ENCODE results near the gene AKAP14.
"Not testable (repeated sequence)": the region's sequence is repeated elsewhere in the genome, so short reads cannot be mapped to it uniquely, and the experiment has no call there.

Gene AKAP14

DNA sequence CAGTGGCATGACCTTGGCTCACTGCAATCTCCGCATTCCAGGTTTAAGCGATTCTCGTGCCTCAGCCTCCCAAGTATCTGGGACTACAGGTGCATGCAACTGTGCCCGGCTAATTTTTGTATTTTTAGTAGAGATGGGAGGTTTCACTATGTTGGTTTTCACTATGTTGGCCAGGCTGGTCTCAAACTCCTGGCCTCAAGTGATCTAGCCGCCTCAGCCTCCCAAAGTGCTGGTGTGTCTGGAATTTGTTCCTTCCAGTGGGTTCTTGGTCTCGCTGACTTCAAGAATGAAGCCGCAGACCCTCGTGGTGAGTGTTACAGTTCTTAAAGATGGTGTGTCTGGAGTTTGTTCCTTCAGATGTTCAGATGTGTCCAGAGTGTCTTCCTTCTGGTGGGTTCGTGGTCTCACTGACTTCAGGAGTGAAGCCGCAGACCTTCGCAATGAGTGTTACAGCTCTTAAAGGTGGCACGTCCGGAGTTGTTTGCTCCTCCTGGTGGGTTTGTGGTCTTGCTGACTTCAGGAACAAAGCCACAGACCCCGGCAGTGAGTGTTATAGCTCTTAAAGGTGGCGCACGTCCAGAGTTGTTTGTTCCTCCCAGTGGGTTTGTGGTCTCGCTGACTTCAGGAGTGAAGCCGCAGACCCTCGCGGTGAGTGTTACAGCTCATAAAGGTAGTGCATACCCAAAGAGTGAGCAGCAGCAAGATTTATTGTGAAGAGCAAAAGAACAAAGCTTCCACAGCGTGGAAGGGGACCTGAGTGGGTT, 60.3 kb downstream of the AKAP14 start:
- H4K91ac ChIP-seq (ENCODE audit: low read depth, low read length, poor library complexity); H3K4me2 ChIP-seq (ENCODE audit: insufficient read depth, low read length, poor library complexity, severe bottlenecking); H4K8ac ChIP-seq (ENCODE audit: low read depth, low read length); H3K9me3 ChIP-seq (replicated peaks in 1 of 2; ENCODE audit: control insufficient read depth in 2 of 2, insufficient read depth in 1 of 2, low read depth in 1 of 2, low read length in 2 of 2); H3K14ac ChIP-seq (ENCODE audit: low read length); H3K4me3 ChIP-seq (ENCODE audit: low read length in 2 of 2); H3K4ac ChIP-seq (ENCODE audit: low read length); H3K9ac ChIP-seq (ENCODE audit: low read depth, low read length, poor library complexity); H2BK120ac ChIP-seq (ENCODE audit: low read depth, low read length); H3K23ac ChIP-seq (ENCODE audit: low read depth, low read length, poor library complexity); H3K27me3 ChIP-seq (ENCODE audit: control insufficient read depth in 3 of 3, insufficient read depth in 3 of 3, low read depth in 1 of 3, low read length in 3 of 3); H2BK5ac ChIP-seq (ENCODE audit: low read length); H2AK5ac ChIP-seq (ENCODE audit: low read depth, low read length); H2BK15ac ChIP-seq (ENCODE audit: low read length); H3K4me1 ChIP-seq (ENCODE audit: control insufficient read depth in 2 of 2, insufficient read depth in 1 of 2, low read depth in 1 of 2, low read length in 2 of 2); H3K36me3 ChIP-seq (replicated peaks in 1 of 2; ENCODE audit: control insufficient read depth in 2 of 2, insufficient read depth in 2 of 2, low read length in 2 of 2); H3K79me1 ChIP-seq (ENCODE audit: low read depth, low read length); H3K27ac ChIP-seq (replicated peaks; ENCODE audit: low read length); H2BK12ac ChIP-seq (ENCODE audit: low read length); H3K18ac ChIP-seq (ENCODE audit: low read length); DNase-seq (ENCODE audit: low spot score); H2AFZ ChIP-seq (ENCODE audit: low read length): not testable (repeated sequence)
- no CpG with 5 or more reads among the region's 21 CpGs for WGBS, 2 donors (ENCODE audit: extremely low coverage in 2 of 2, insufficient read length in 2 of 2, insufficient replicate concordance in 1 of 2)

DNA sequence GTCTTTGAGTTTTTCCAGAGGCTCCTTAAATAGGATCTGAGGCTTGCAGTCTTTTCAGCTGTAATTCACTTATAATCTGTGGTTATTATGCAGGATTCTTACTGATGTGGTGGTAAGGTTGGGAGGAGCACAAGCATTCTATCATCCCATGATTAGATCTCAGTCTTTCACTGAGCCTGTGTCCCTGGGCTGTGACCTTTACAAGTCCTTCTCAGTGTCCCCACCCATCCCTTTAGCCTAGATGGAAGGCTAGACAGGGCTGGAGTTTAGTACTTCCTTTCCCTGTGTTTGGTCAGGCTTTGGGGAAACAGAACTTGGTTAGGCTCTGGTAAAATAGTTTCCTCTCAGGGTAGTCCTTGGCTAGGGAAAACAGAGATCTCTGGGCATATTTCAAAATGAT, 64.9 kb downstream of the AKAP14 start:
- no peak for DNase-seq (ENCODE audit: low spot score)
- Histone ChIP-seq H3K23ac (ENCODE audit: low read depth, low read length, poor library complexity) (no peak overlapping the region), H3K4me2 (ENCODE audit: insufficient read depth, low read length, poor library complexity, severe bottlenecking) (no peak overlapping the region), H3K4me1 (ENCODE audit: control insufficient read depth in 2 of 2, insufficient read depth in 1 of 2, low read depth in 1 of 2, low read length in 2 of 2) (no peaks in the 10 kb centered on the region), H3K27ac (replicated peaks; ENCODE audit: low read length) (no peak overlapping the region), H2AK5ac (ENCODE audit: low read depth, low read length) (no peak overlapping the region), H3K14ac (ENCODE audit: low read length) (no peak overlapping the region), H3K4ac (ENCODE audit: low read length) (no peak overlapping the region), H2BK12ac (ENCODE audit: low read length) (no peak overlapping the region), H2BK5ac (ENCODE audit: low read length) (no peak overlapping the region), H3K9me3 (replicated peaks in 1 of 2; ENCODE audit: control insufficient read depth in 2 of 2, insufficient read depth in 1 of 2, low read depth in 1 of 2, low read length in 2 of 2) (no peaks in the 10 kb centered on the region), H3K79me1 (ENCODE audit: low read depth, low read length) (no peaks in the 10 kb centered on the region), H2BK15ac (ENCODE audit: low read length) (no peak overlapping the region), H3K27me3 (ENCODE audit: control insufficient read depth in 3 of 3, insufficient read depth in 3 of 3, low read depth in 1 of 3, low read length in 3 of 3) (no peaks in the 10 kb centered on the region), H3K18ac (ENCODE audit: low read length) (no peak overlapping the region), H4K8ac (ENCODE audit: low read depth, low read length) (no peak overlapping the region), H2AFZ (ENCODE audit: low read length) (no peak overlapping the region), H2BK120ac (ENCODE audit: low read depth, low read length) (no peak overlapping the region), H4K91ac (ENCODE audit: low read depth, low read length, poor library complexity) (no peak overlapping the region), H3K36me3 (replicated peaks in 1 of 2; ENCODE audit: control insufficient read depth in 2 of 2, insufficient read depth in 2 of 2, low read length in 2 of 2) (no peaks in the 10 kb centered on the region), H3K4me3 (ENCODE audit: low read length in 2 of 2) (no peak overlapping the region), H3K9ac (ENCODE audit: low read depth, low read length, poor library complexity) (no peak overlapping the region)

GRCh38 chrX:119966837-119967236, 71.1 kb downstream of the AKAP14 start:
- no CpG with 5 or more reads among the region's 1 CpG for WGBS, 2 donors (ENCODE audit: extremely low coverage in 2 of 2, insufficient read length in 2 of 2, insufficient replicate concordance in 1 of 2)
- not testable (repeated sequence) for H2AK5ac ChIP-seq (ENCODE audit: low read depth, low read length); H3K36me3 ChIP-seq (replicated peaks in 1 of 2; ENCODE audit: control insufficient read depth in 2 of 2, insufficient read depth in 2 of 2, low read length in 2 of 2); H2BK12ac ChIP-seq (ENCODE audit: low read length); H3K18ac ChIP-seq (ENCODE audit: low read length); H2BK120ac ChIP-seq (ENCODE audit: low read depth, low read length); H3K14ac ChIP-seq (ENCODE audit: low read length); H3K23ac ChIP-seq (ENCODE audit: low read depth, low read length, poor library complexity); H4K8ac ChIP-seq (ENCODE audit: low read depth, low read length); H3K79me1 ChIP-seq (ENCODE audit: low read depth, low read length); H3K9ac ChIP-seq (ENCODE audit: low read depth, low read length, poor library complexity); DNase-seq (ENCODE audit: low spot score); H2AFZ ChIP-seq (ENCODE audit: low read length); H4K91ac ChIP-seq (ENCODE audit: low read depth, low read length, poor library complexity); H2BK15ac ChIP-seq (ENCODE audit: low read length); H2BK5ac ChIP-seq (ENCODE audit: low read length); H3K4ac ChIP-seq (ENCODE audit: low read length); H3K27ac ChIP-seq (replicated peaks; ENCODE audit: low read length); H3K4me3 ChIP-seq (ENCODE audit: low read length in 2 of 2); H3K27me3 ChIP-seq (ENCODE audit: control insufficient read depth in 3 of 3, insufficient read depth in 3 of 3, low read depth in 1 of 3, low read length in 3 of 3); H3K9me3 ChIP-seq (replicated peaks in 1 of 2; ENCODE audit: control insufficient read depth in 2 of 2, insufficient read depth in 1 of 2, low read depth in 1 of 2, low read length in 2 of 2); H3K4me1 ChIP-seq (ENCODE audit: control insufficient read depth in 2 of 2, insufficient read depth in 1 of 2, low read depth in 1 of 2, low read length in 2 of 2); H3K4me2 ChIP-seq (ENCODE audit: insufficient read depth, low read length, poor library complexity, severe bottlenecking)

Data from neuronal stem cell (in vitro differentiated cells).